H1 (cell line): ENCODE results near the gene RECK. TPM values are rescaled to one million over a fixed set of nuclear protein-coding genes. Genes with fewer than 3 reads are reported as not detected.

Experiments used
- KDM1A ChIP-seq: fragments of 200-600, 300-600 bp; sonication (generic); IDR thresholded peaks from 2 replicates; pipeline ENCODE4 v1.7.1; 2016; ENCODE audit warnings: mild to moderate bottlenecking, low read length, borderline replicate concordance
- polyA plus RNA-seq, 7 experiments: library from polyadenylated mRNA; depleted of rRNA in 3 of 7; stranded (reverse) in 5 of 7; unstranded in 2 of 7; fragments of >200 nt in 5 of 7; fragments of 200-250 nt in 2 of 7; gene quantifications; 1 replicate in 5 of 7; 2 replicates in 1 of 7; 4 replicates in 1 of 7; pipeline versions ENCODE4 v1.2.1 to v1.2.3, GENCODE V29; 2011 to 2013; ENCODE audit warnings: missing spikeins in 2 of 7, mixed read lengths in 2 of 7
- total RNA-seq: library from RNA; stranded (reverse); fragmentation: NEBNext Ultra II Directional; extraction: Animal tissue kit (Norgen Biotek cat#: 25700); gene quantifications from 2 replicates; pipeline ENCODE4 v1.2.1, GENCODE V29; 2021
- TF ChIP-seq, protein P1 (sequence below): IDR thresholded peaks from 2 replicates; pipeline ENCODE4 v1.6.1; 2012; ENCODE audit warnings: inconsistent platforms

RECK gene
- total and polyA plus RNA-seq, 2 of the 8 experiments (the other 6 are each of a cell fraction or from before 2014, with no cell fraction given) = 5.4 to 9.8 TPM

DNA sequence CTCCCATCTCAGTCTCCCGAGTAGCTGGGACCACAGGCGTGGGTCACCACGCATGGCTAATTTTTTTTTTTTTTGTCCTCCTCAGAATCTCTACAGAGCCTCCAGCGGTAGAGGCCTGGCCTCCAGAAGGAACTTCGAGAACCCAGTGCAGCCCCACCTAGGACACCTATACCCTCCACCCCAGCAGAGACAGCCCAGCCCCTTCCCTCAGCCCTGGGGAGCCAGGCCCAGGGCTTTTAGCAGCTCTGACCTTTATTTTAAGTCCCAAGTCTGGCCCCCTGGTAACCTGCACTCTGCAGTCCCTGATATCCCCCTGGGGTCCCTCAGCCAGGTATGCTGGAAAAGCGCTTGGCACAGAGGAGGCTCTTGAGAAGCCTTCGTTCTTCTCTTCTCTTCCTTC is 105.0 kb downstream of the RECK start (continued):
- TF ChIP-seq, protein P1, sequence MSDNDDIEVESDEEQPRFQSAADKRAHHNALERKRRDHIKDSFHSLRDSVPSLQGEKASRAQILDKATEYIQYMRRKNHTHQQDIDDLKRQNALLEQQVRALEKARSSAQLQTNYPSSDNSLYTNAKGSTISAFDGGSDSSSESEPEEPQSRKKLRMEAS = no peak
- TF ChIP-seq KDM1A = no peak
- TF ChIP-seq, all 59 proteins: peak for 0
